Neutrophil (primary cell): Measurements from ENCODE around the gene HOXB5.

Source experiments
- H3K27ac ChIP-seq: fragments of 200-600 bp; sonication (generic); 2 replicates; pipeline ENCODE4 v1.5.1; 2016; ENCODE audit warnings: mild to moderate bottlenecking, moderate library complexity
- H3K27me3 ChIP-seq: fragments of 200-600 bp; sonication (generic); 2 replicates; pipeline ENCODE4 v1.6.0; 2016; ENCODE audit warnings: mild to moderate bottlenecking
- H3K36me3 ChIP-seq: fragments of 200-600 bp; sonication (generic); 2 replicates; pipeline ENCODE4 v1.5.1; 2017
- H3K4me1 ChIP-seq, 2 experiments: fragments of 200-600 bp in 1 of 2; sonication (generic) in 1 of 2; 1 replicate in 1 of 2; 2 replicates in 1 of 2; pipeline versions ENCODE4 v1.5.1 to v1.6.1; 2013 to 2016; ENCODE audit warnings: low read depth in 1 of 2, low read length in 1 of 2, mild to moderate bottlenecking in 1 of 2, moderate library complexity in 1 of 2; ENCODE audit not compliant: control insufficient read depth in 1 of 2, insufficient read depth in 1 of 2
- H3K4me3 ChIP-seq, 2 experiments: fragments of 200-600 bp in 1 of 2; sonication (generic) in 1 of 2; 1 replicate in 1 of 2; 2 replicates in 1 of 2; pipeline ENCODE4 v1.5.1; 2013 to 2016; ENCODE audit warnings: low read depth in 1 of 2, low read length in 1 of 2, mild to moderate bottlenecking in 1 of 2, moderate library complexity in 1 of 2
- H3K9me3 ChIP-seq: fragments of 200-600 bp; sonication (generic); 2 replicates; pipeline ENCODE4 v1.5.1; 2016
- CTCF ChIP-seq: fragments of 200-600 bp; sonication (generic); IDR thresholded peaks from 2 replicates; pipeline ENCODE4 v1.5.1; 2016; ENCODE audit warnings: antibody characterized with exemption

The HOXB5 gene

GRCh38 chr17:48605991-48606891 lies 12.7 kb upstream of the HOXB5 start:
- Histone ChIP-seq H3K9me3 (no peaks in the 10 kb centered on the region), H3K27ac (no peak overlapping the region), H3K4me1 (peaks cover 11 to 15% of the 10 kb centered on the region in 2 experiments), H3K27me3 (peaks cover 100% of the 10 kb centered on the region), H3K4me3 (no peak overlapping the region), H3K36me3 (no peaks in the 10 kb centered on the region)
- no peak for TF ChIP-seq CTCF

DNA sequence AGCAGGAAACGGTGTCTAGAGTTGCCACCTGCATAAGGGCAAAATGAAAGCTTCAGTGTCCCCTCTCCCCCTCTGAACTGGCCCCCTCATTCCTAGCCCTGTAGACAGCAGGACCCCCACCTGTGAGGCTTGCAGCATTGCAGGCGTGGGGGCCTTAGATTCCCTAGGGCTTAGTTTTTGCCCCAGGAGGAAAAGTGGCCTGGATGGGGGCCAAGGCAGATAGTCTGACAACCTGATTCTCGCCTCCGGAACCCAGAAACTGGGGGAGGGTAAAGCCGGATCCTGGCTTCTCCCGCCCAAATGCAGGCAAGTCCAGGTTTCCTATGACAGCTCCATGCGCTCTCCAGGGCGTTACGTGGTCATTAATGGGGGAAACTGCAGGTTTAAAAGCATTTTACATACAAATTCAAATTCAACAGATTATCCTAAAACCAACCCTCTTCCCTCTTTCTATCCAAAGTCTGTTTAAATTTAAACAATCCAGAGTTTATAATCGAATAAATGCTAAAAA lies 11.9 kb upstream of the HOXB5 start:
- no peak overlapping the region for H3K27ac ChIP-seq

GRCh38 chr17:48604770-48605329 lies 11.3 kb upstream of the HOXB5 start, which contains the start of gene HOXB6:
Gene HOXB6, minus strand, starts transcription at chr17:48604986. Its CDS starts 6,836 bp downstream, at chr17:48598150.
- peaks cover 100% of the 10 kb centered on the region for H3K27me3 ChIP-seq
- no peak within 1 kb of the TSS for H3K4me3 ChIP-seq
- H3K4me1 ChIP-seq: peaks cover 0 to 1% of the 10 kb centered on the region in 2 experiments
- no peak for TF ChIP-seq CTCF
- H3K36me3 ChIP-seq: no peaks in the 10 kb centered on the region
- H3K27ac ChIP-seq: no peak within 1 kb of the TSS
- no peaks in the 10 kb centered on the region for H3K9me3 ChIP-seq

More for the DNA sequence above, 11.9 kb upstream of the HOXB5 start:
- Histone ChIP-seq H3K4me1 (peaks cover 3 to 7% of the 10 kb centered on the region in 2 experiments), H3K4me3 (no peak overlapping the region), H3K27me3 (peaks cover 100% of the 10 kb centered on the region), H3K9me3 (no peaks in the 10 kb centered on the region), H3K36me3 (no peaks in the 10 kb centered on the region)
- TF ChIP-seq CTCF: no peak

GRCh38 chr17:48603959-48604769 lies 10.6 kb upstream of the HOXB5 start:
- Histone ChIP-seq H3K4me1 (no peaks in the 10 kb centered on the region), H3K27ac (no peak overlapping the region), H3K36me3 (no peaks in the 10 kb centered on the region), H3K9me3 (no peaks in the 10 kb centered on the region), H3K27me3 (peaks cover 100% of the 10 kb centered on the region), H3K4me3 (no peak overlapping the region)
- TF ChIP-seq CTCF: no peak
